Measurements from ENCODE around the gene CDC42EP3. TPM values are rescaled to one million over a fixed set of nuclear protein-coding genes. Genes with fewer than 3 reads are reported as not detected.
A peak's percentile ranks its signal among the peaks of the same experiment; 100 is the strongest.

Gene CDC42EP3
- total RNA-seq (10 to 100 TPM in 2 of 6 donors, 1 to 10 TPM in 4; 3.5 to 11.9 (median 6.4) TPM), polyA plus RNA-seq (1 to 10 TPM; 3.6 to 8.5 TPM)

DNA sequence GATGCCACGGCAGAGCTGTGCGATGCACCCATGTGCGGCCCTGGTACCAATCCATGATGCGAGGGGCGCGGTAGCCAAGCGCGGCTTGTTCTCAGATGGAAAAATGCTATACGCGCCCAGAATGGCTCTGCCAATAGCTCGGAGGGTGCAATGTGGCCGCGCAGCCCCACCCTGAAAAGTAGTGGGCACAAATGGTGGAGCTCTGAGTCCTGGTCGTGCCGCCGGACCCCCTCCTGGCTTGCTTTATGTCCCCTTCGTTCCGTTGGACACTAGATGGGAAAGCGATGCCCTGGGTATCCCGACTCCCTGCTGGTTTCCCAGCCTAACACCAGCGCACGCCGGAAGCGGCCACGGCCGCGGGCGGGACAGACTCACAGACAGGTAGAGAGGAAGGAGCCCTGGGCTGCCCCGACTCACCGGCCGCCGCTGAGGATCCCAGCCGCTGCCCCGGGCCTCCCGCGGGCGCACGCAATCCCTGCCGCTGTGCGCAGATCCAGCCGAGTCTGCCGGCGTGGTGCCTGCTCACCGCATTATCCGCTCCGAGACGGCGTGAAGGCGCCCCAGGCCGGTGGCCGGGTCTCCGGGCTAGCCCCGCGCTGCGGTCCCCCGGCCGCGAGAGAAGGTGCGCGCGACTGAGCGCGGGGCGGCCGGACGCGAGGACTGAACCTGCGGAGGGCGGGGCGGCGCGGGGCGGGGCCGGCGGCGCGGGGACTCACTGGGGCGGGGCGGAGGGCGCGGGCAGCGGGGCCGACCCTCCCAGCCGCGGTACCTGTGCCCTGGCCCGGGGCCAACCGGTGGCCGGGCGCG is at the start of gene CDC42EP3:
Gene CDC42EP3 (minus strand): TSS at position 634 of the 807 bp plus-strand sequence. CDS start 25,055 bp downstream, outside the sequence.
- H3K4me1 ChIP-seq, result peaks cover 0 to 18% (median 16%) of the 10 kb centered on the region in 3 donors
- FAIRE-seq, result no peak

DNA sequence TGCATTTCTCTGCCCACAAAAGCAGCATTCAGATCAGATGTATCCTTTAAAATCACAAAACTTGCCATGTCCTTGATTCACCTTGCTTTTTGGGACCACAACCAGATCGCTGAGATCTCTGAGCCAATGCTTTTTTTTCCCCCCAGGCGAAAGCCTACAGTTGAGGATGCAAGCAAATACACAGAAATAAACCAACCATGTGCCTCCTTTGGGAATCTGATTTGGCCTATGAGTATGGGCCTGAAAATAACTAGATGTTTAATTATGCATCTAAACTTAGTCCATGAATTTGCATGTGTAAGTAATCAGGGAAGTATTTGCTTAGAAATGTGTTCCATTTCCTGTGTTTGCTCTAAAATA is 49.7 kb upstream of the CDC42EP3 start:
- intact Hi-C loops (cut with DNase I), result no loop called here
- H3K4me1 ChIP-seq, result no peaks in the 10 kb centered on the region
- no peak for TF ChIP-seq CTCF (IDR thresholded peaks at IDR 0.05)
- H3K27me3 ChIP-seq, result no peaks in the 10 kb centered on the region
- no peak overlapping the region for H3K4me3 ChIP-seq
- ATAC-seq, result no peak
- no peak overlapping the region for H3K27ac ChIP-seq
- FAIRE-seq, result no peak
- 91 to 95% methylated on average over 2 of the region's 2 CpGs for WGBS, 2 donors
- no peaks in the 10 kb centered on the region for H3K9me3 ChIP-seq
- no peaks in the 10 kb centered on the region for H3K36me3 ChIP-seq
- DNase-seq, result no peak

More for the DNA sequence above, at the start of gene CDC42EP3:
- Histone ChIP-seq H3K27ac (peak within 1 kb of the TSS; percentile 74 to 91 (median 82)), H3K36me3 (no peaks in the 10 kb centered on the region), H3K4me3 (peak within 1 kb of the TSS; percentile 54 to 96 (median 89)), H3K9me3 (no peaks in the 10 kb centered on the region), H3K27me3 (no peaks in the 10 kb centered on the region)
- WGBS, 2 donors, result 0% methylated on average over 46 to 90 of the region's 90 CpGs
- no peak for TF ChIP-seq CTCF (IDR thresholded peaks at IDR 0.05)
- intact Hi-C loops (cut with DNase I), result no loop called here
- DNase-seq (peak; percentile 62 to 91 (median 74)), ATAC-seq (peak; percentile 81 to 85 (median 84))

GRCh38 chr2:37720533-37721200 is 49.2 kb upstream of the CDC42EP3 start:
- Histone ChIP-seq H3K4me1 (no peaks in the 10 kb centered on the region), H3K27ac (no peak overlapping the region), H3K4me3 (no peak overlapping the region), H3K36me3 (no peaks in the 10 kb centered on the region), H3K27me3 (no peaks in the 10 kb centered on the region), H3K9me3 (no peaks in the 10 kb centered on the region)
- no peak for TF ChIP-seq CTCF (IDR thresholded peaks at IDR 0.05)
- 69 to 71% methylated on average over 6 of the region's 6 CpGs for whole genome bisulfite sequencing, 2 donors
- FAIRE-seq (no peak), DNase-seq (no peak), ATAC-seq (no peak)
- intact Hi-C loops (cut with DNase I), result no loop called here

DNA sequence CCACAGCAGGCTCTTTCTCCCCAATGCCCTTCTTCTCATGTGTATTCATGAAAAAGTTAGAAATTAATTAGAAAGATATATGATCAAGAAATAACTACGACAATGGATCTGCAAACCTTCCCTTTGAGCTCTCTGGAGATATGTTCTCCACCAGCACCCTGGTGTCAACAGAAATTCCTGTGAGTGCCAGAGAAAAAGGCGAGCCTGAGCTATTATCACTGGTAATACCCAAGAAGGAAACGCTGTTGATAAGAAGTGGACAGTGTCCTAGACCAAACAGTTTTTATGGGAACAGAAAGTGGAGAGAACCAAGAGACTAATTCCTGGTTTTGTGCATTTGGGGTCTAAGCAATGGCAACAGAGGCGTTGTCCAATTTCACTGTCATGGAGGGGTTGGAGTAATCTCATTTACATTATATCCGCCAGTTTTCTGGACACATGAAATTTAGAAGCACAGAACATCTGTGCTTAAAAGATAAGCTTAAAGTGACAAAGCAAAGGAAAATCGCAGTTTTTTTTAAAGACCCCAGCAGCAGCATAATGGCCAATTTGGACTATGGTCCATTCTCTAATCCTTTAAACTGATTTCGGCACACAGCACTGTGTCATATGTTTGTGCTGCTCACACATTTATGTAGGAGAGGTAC is 47.2 kb upstream of the CDC42EP3 start:
- no peak overlapping the region for H3K27ac ChIP-seq
- no peaks in the 10 kb centered on the region for H3K36me3 ChIP-seq
- no peak for DNase-seq
- TF ChIP-seq CTCF (IDR thresholded peaks at IDR 0.05), result no peak
- FAIRE-seq, result no peak
- no peaks in the 10 kb centered on the region for H3K9me3 ChIP-seq
- WGBS, 2 donors, result 62 to 74% methylated on average over 7 of the region's 7 CpGs
- H3K4me3 ChIP-seq, result no peak overlapping the region
- intact Hi-C loops (cut with DNase I), result no loop called here
- H3K4me1 ChIP-seq, result no peaks in the 10 kb centered on the region
- no peaks in the 10 kb centered on the region for H3K27me3 ChIP-seq
- no peak for ATAC-seq

All from pancreas (tissue), 10 donors.